ENCODE measurements around the gene NEDD9. TPM values are rescaled to one million over a fixed set of nuclear protein-coding genes. Genes with fewer than 3 reads are reported as not detected.
A peak's percentile ranks its signal among the peaks of the same experiment; 100 is the strongest.

NEDD9 gene
- total and polyA plus RNA-seq, 2 experiments from 2014 or later: 4.4 to 13.0 TPM

GRCh38 chr6:11275598-11275997 lies 43.1 kb upstream of the NEDD9 start:
- Mint-ChIP-seq H3K9me3 (no peaks in the 10 kb centered on the region), H3K4me3 (no peak overlapping the region), H3K27ac (no peak overlapping the region), H3K27me3 (ENCODE audit: insufficient read depth, low read depth, poor library complexity) (peaks cover 13% of the 10 kb centered on the region), H3K36me3 (ENCODE audit: low read depth) (no peaks in the 10 kb centered on the region), H3K4me1 (peaks cover 40% of the 10 kb centered on the region)
- Histone ChIP-seq H3K27me3 (ENCODE audit: insufficient read depth) (no peaks in the 10 kb centered on the region), H3K27ac (ENCODE audit: low read depth) (no peak overlapping the region), H3K4me1 (ENCODE audit: insufficient read depth) (peaks cover 9% of the 10 kb centered on the region), H3K4me2 (no peak overlapping the region), H3K79me2 (replicated peaks; ENCODE audit: insufficient read depth) (no peaks in the 10 kb centered on the region), H2AFZ (peak overlapping the region; percentile 36; the same call in 1 of the 2 replicates), H3F3A (replicated peaks; ENCODE audit: low read depth) (no peaks in the 10 kb centered on the region), H3K9me2 (ENCODE audit: insufficient read depth) (peaks cover 4% of the 10 kb centered on the region; the same call in 1 of the 2 replicates), H4K20me1 (replicated peaks; ENCODE audit: insufficient read depth) (no peaks in the 10 kb centered on the region), H3K36me3 (ENCODE audit: insufficient read depth) (no peaks in the 10 kb centered on the region), H3K4me3 (no peak overlapping the region)
- no peak for ATAC-seq
- no peak for TF ChIP-seq EZH2phosphoT487 (IDR thresholded peaks at IDR 0.05; ENCODE audit: unreplicated experiment)
- TF ChIP-seq ZNF462 (CRISPR knock-in tag; IDR thresholded peaks at IDR 0.05): no peak
- TF ChIP-seq NANOG (IDR thresholded peaks at IDR 0.05; ENCODE audit: borderline replicate concordance): no peak
- TF ChIP-seq CTCF (conservative IDR thresholded peaks at IDR 0.05; ENCODE audit: low read depth in 2 of 2): no peak
- TF ChIP-seq CREB1 (CRISPR knock-in tag; IDR thresholded peaks at IDR 0.05; ENCODE audit: low read depth): no peak
- TF ChIP-seq REST (IDR thresholded peaks at IDR 0.05; ENCODE audit: unreplicated experiment): no peak
- TF ChIP-seq ETS1 (IDR thresholded peaks at IDR 0.05): no peak
- DNase-seq (ENCODE audit: low spot score): no peak

Measured in GM23338 (cell line).